ENCODE measurements around the gene NMUR1. TPM values are rescaled to one million over a fixed set of nuclear protein-coding genes. Genes with fewer than 3 reads are reported as not detected.

NMUR1 gene
- total RNA-seq (not detected in 2 replicates), polyA plus RNA-seq (0.02 TPM in 1 of 2 replicates, not detected in the other), polyA minus RNA-seq (0.07 TPM in 1 of 2 replicates, not detected in the other), Bru-seq, nascent RNA (not detected), BruChase-seq, experiment 1, labeled RNA remaining after a 6-hour chase (percentile 10 among the genes with signal in this experiment), BruChase-seq, experiment 2, labeled RNA remaining after a 2-hour chase (not detected)
- not detected in 2 replicates for polyA plus RNA-seq (2011; cell fraction: cytosol; rRNA removed)
- polyA plus RNA-seq (2011; cell fraction: nucleus; rRNA removed), result not detected in 2 replicates
- polyA plus RNA-seq (2012), result 0.05 TPM in 1 of 2 replicates, not detected in the other
- polyA minus RNA-seq (2011; cell fraction: cytosol; rRNA and poly(A)+ RNA removed), result not detected
- not detected in 2 replicates for polyA minus RNA-seq (2011; cell fraction: nucleus; rRNA and poly(A)+ RNA removed)
- long read RNA-seq, result 0 reads

- Histone ChIP-seq H3K4me1 (ENCODE audit: control insufficient read depth, extremely low read depth, insufficient read depth, low read length) (peaks cover 3% of the 10 kb centered on the region), H3K9me3 (replicated peaks; ENCODE audit: control insufficient read depth, insufficient read depth, low read length) (no peaks in the 10 kb centered on the region), H3K36me3 (ENCODE audit: control insufficient read depth in 2 of 2, extremely low read depth in 1 of 2, insufficient read depth in 2 of 2, low read length in 2 of 2) (no peaks in the 10 kb centered on the region), H3K79me2 (ENCODE audit: control insufficient read depth, insufficient read depth, low read length) (no peaks in the 10 kb centered on the region), H4K20me1 (replicated peaks; ENCODE audit: control insufficient read depth, extremely low read depth, insufficient read depth, low read length) (no peaks in the 10 kb centered on the region), H3K27ac (ENCODE audit: insufficient read depth, low read depth, low read length) (no peak within 1 kb of the TSS), H3K27me3 (ENCODE audit: control insufficient read depth in 2 of 2, insufficient read depth in 2 of 2, low read length in 2 of 2) (peaks cover 9 to 13% of the 10 kb centered on the region in 2 experiments), H3K4me3 (replicated peaks in 1 of 3; ENCODE audit: insufficient read depth in 1 of 3, low read depth in 1 of 3, low read length in 3 of 3) (no peak within 1 kb of the TSS), H3K9me1 (replicated peaks; ENCODE audit: control insufficient read depth, extremely low read depth, insufficient read depth, low read length) (no peaks in the 10 kb centered on the region), H3K9ac (replicated peaks; ENCODE audit: extremely low read depth, insufficient read depth, low read length) (no peak within 1 kb of the TSS), H2AFZ (ENCODE audit: low read depth, low read length) (peak within 1 kb of the TSS; percentile 72), H3K4me2 (ENCODE audit: insufficient read depth, low read length) (peak within 1 kb of the TSS; percentile 32)
- DNase-seq (ENCODE audit: low read depth, low spot score) (peak; percentile 39), FAIRE-seq (no peak)
- POLR2A ChIA-PET, result no interaction called here
- dilution Hi-C loops (cut with MboI; ENCODE audit: extremely low pct_ligation_motif_present, low sequenced_read_pairs), result no loop called here
- CTCF ChIA-PET, result interaction anchor here (0.7 to 4.8 kb wide), 9 partner anchors 9 to 71 kb away, joined by 4 to 17 read pairs (median 5); no protein-coding TSS in a partner anchor
- no TSS peak for BruUV-seq (replicated peaks)
- no peak for TF ChIP-seq POLR2A (IDR thresholded peaks at IDR 0.05; ENCODE audit: low read depth, low read length)
- TF ChIP-seq FOS (IDR thresholded peaks at IDR 0.05; ENCODE audit: borderline replicate concordance, insufficient read depth, low read length), result no peak
- no peak for TF ChIP-seq POLR2AphosphoS5 (IDR thresholded peaks at IDR 0.05; ENCODE audit: insufficient read depth, low read depth, low read length)
- TF ChIP-seq MYC (IDR thresholded peaks at IDR 0.05; ENCODE audit: low read depth, low read length), result no peak
- TF ChIP-seq JUN (IDR thresholded peaks at IDR 0.05; ENCODE audit: borderline replicate concordance, insufficient read depth, insufficient read length, low read depth), result no peak
- TF ChIP-seq GATA2 (IDR thresholded peaks at IDR 0.05; ENCODE audit: insufficient read depth, insufficient read length, low read depth, low read length), result no peak
- TF ChIP-seq MAX (IDR thresholded peaks at IDR 0.05; ENCODE audit: insufficient read depth, insufficient read length), result no peak
- peak; percentile 58 for TF ChIP-seq EZH2 (IDR thresholded peaks at IDR 0.05; ENCODE audit: borderline replicate concordance, low read depth, low read length, severe bottlenecking)
- peak; percentile 72 to 91 for TF ChIP-seq CTCF (IDR thresholded peaks at IDR 0.05; ENCODE audit: extremely low read depth in 1 of 2, insufficient read depth in 1 of 2, low read depth in 1 of 2, low read length in 2 of 2)
- intact Hi-C loops (cut with micrococcal nuclease), result loop anchor here (1.0 kb wide), 1 partner anchor 28 kb away; no protein-coding TSS in a partner anchor
These were observed at the start of gene NMUR1 for GRCh38 chr2:231530099-231531011. TSS of gene NMUR1 (minus strand) at chr2:231530445. CDS start at chr2:231530361, 84 bp downstream.
